Tibial nerve (tissue), 3 donors: Measurements from ENCODE around the gene MFGE8.
"Not testable (repeated sequence)": the region's sequence is repeated elsewhere in the genome, so short reads cannot be mapped to it uniquely, and the experiment has no call there.

Source experiments
- CTCF ChIP-seq, 5 experiments: fragments of 200-600 bp in 3 of 5; fragments of 450-650 bp in 2 of 5; sonication (generic) in 3 of 5; IDR thresholded peaks; one replicate each; pipeline ENCODE4 v1.5.1; 2016 to 2019; ENCODE audit warnings: antibody characterized with exemption in 5 of 5, mild to moderate bottlenecking in 3 of 5, moderate library complexity in 2 of 5
- POLR2A ChIP-seq, 2 donors: fragments of 450-650 bp; IDR thresholded peaks; one replicate each; pipeline ENCODE4 v1.6.1; 2017; ENCODE audit warnings: antibody characterized with exemption in 2 of 2, mild to moderate bottlenecking in 2 of 2, moderate library complexity in 2 of 2

GRCh38 chr15:88934449-88934848 lies 21.3 kb upstream of the MFGE8 start:
- not testable (repeated sequence) for TF ChIP-seq POLR2A, CTCF (IDR thresholded peaks at IDR 0.05)
